ENCODE data around the gene TYMP. TPM values are rescaled to one million over a fixed set of nuclear protein-coding genes. Genes with fewer than 3 reads are reported as not detected.

TYMP gene
- total RNA-seq, 6 experiments from 2014 or later = 30.6 to 223 (median 88.2) TPM

DNA sequence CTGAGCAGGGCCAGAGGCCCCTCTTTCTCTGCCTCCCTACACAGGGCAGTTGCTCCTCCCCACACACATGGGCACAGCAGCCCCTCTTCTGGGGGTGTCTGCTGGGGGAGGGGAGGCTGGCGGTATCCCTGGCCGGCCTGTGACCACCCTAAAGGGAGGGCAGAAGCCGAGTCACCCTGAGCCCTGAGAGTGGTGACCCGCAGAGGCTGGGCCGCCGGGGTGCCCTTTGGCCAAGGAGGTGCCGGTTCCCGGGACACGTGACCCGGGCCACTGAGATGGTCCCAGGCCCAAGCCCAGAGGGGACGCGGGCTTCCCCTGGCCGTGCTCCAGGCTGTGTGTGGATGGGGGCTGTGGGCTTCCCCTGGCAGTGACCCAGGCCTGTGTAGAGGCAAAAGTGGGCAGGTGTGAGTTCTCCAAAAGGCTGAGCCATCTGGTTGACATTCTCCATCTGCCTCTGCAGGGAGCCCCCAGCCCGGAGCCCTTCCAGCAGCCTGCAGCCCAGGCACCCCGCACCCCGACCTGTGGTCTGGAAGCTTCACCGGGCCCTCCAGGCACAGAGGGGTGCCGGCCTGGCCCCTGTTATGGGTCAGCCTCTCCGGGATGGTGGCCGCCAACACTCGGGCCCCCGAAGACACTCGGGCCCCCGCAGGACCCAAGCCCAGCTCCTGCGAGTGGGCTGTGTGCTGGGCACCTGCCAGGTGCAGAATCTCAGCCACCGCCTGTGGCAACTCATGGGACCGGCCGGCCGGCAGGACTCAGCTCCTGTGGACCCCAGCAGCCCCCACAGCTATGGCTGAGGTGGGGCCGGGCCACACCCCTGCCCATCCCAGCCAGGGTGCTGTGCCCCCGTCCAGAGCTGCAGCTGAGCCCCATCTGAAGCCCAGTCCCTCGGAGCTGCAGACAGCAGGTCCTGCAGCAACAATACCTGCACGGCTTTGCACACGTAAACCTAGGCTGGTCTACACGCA is 47.4 kb downstream of the TYMP start:
- ATAC-seq = peak; percentile 23 to 64 (median 40)
- peaks cover 0 to 11% (median 1%) of the 10 kb centered on the region in 4 donors for H3K4me1 ChIP-seq
- no peaks in the 10 kb centered on the region for H3K9me3 ChIP-seq
- 44% methylated on average over 7 of the region's 35 CpGs for WGBS (ENCODE audit: insufficient coverage, low coverage, low lambda C conversion rate, missing lambda C conversion rate)
- H3K27ac ChIP-seq = no peak overlapping the region
- no peak for TF ChIP-seq POLR2A (IDR thresholded peaks at IDR 0.05)
- TF ChIP-seq, protein P1, sequence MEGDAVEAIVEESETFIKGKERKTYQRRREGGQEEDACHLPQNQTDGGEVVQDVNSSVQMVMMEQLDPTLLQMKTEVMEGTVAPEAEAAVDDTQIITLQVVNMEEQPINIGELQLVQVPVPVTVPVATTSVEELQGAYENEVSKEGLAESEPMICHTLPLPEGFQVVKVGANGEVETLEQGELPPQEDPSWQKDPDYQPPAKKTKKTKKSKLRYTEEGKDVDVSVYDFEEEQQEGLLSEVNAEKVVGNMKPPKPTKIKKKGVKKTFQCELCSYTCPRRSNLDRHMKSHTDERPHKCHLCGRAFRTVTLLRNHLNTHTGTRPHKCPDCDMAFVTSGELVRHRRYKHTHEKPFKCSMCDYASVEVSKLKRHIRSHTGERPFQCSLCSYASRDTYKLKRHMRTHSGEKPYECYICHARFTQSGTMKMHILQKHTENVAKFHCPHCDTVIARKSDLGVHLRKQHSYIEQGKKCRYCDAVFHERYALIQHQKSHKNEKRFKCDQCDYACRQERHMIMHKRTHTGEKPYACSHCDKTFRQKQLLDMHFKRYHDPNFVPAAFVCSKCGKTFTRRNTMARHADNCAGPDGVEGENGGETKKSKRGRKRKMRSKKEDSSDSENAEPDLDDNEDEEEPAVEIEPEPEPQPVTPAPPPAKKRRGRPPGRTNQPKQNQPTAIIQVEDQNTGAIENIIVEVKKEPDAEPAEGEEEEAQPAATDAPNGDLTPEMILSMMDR (IDR thresholded peaks at IDR 0.05) = no peak
- peak overlapping the region; percentile 45 to 53 (median 52) for H3K4me3 ChIP-seq
- no peaks in the 10 kb centered on the region for H3K27me3 ChIP-seq
- H3K36me3 ChIP-seq = no peaks in the 10 kb centered on the region
- intact Hi-C loops (cut with DNase I) = loop anchor here in 1 of 2 donors (10.0 kb wide), 1 partner anchor 238 kb away; the partner anchor contains the start of gene TUBGCP6
- no peak for DNase-seq

DNA sequence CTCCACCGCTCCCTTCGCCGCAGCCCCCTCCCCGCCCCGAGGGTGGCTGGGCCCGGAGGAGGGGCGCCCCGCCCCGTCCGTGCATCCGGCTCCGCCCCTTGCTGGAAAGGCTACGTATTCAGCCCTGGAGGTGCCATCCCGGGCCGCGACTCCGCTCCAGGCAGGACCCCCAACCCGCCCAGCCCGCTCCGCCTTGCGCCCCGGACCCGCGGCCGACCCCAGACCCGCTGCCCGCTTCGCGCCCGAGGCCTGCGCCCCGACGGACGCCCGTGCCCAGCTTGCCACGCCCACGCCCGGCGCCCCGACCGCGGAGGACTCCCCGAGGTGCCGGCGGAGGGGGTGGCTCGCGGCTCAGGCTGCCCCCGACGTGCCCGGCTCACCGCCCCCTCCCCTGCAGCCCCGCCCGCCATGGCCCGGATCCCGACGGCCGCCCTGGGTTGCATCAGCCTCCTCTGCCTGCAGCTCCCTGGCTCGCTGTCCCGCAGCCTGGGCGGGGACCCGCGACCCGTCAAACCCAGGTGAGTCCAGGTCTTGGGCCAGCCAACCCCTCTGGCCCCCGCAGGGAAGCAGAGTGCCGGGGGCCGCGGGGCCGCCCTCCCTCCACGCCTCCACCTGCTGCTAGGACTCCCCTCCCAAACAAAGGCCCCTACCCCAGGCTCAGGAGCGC is 48.2 kb downstream of the TYMP start, which contains the start of gene ADM2:
Gene ADM2, plus strand, starts transcription at position 104 of the 667 bp plus-strand sequence. Its CDS starts 305 bp downstream, at position 409.
- peak in 1 of 3 donors; percentile 65 for DNase-seq
- Histone ChIP-seq H3K27me3 (no peaks in the 10 kb centered on the region), H3K4me3 (peak within 1 kb of the TSS; percentile 45 to 53 (median 52))

DNA sequence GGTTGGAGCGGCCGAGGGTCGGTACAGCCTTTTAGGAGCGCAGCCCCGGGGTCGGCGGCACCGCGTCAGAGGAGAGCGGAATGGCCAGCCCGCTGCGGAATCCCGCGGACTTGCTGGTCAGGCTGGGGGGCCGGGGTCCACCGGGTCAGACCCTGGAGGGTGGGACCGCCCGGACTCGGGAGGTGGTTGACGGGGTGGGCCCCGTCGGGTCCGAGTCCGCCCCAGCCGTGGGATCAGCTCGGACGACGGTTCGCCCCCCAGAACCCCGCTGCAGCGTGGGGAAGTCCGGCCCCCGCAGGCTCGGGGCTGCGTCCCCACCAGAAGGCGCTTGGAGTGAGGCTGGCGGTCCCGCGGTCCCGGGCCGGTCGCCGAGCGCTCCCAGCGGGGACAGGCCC is 48.8 kb downstream of the TYMP start:
- Histone ChIP-seq H3K27ac (no peak overlapping the region), H3K36me3 (no peaks in the 10 kb centered on the region), H3K9me3 (no peaks in the 10 kb centered on the region), H3K4me3 (peak overlapping the region; percentile 45 to 53 (median 52)), H3K4me1 (peaks cover 0 to 11% (median 1%) of the 10 kb centered on the region in 4 donors), H3K27me3 (no peaks in the 10 kb centered on the region)
- TF ChIP-seq, protein P1 (IDR thresholded peaks at IDR 0.05) = no peak
- no peak for TF ChIP-seq POLR2A (IDR thresholded peaks at IDR 0.05)
- WGBS (ENCODE audit: insufficient coverage, low coverage, low lambda C conversion rate, missing lambda C conversion rate) = no CpG with 5 or more reads among the region's 45 CpGs
- ATAC-seq (no peak), DNase-seq (no peak)
- intact Hi-C loops (cut with DNase I) = loop anchor here in 1 of 2 donors (10.0 kb wide), 1 partner anchor 236 kb away; the partner anchor contains the start of gene TUBGCP6

More for the DNA sequence above, 48.2 kb downstream of the TYMP start, which contains the start of gene ADM2:
- ATAC-seq = peak; percentile 53 to 74 (median 58)
- peaks cover 0 to 11% (median 1%) of the 10 kb centered on the region in 4 donors for H3K4me1 ChIP-seq
- H3K9me3 ChIP-seq = no peaks in the 10 kb centered on the region
- TF ChIP-seq, protein P1 (IDR thresholded peaks at IDR 0.05) = no peak
- TF ChIP-seq POLR2A (IDR thresholded peaks at IDR 0.05) = peak; percentile 22
- WGBS (ENCODE audit: insufficient coverage, low coverage, low lambda C conversion rate, missing lambda C conversion rate) = 0% methylated on average over 2 of the region's 70 CpGs
- H3K27ac ChIP-seq = no peak within 1 kb of the TSS
- intact Hi-C loops (cut with DNase I) = loop anchor here in 1 of 2 donors (10.0 kb wide), 1 partner anchor 237 kb away; the partner anchor contains the start of gene TUBGCP6
- H3K36me3 ChIP-seq = no peaks in the 10 kb centered on the region

DNA sequence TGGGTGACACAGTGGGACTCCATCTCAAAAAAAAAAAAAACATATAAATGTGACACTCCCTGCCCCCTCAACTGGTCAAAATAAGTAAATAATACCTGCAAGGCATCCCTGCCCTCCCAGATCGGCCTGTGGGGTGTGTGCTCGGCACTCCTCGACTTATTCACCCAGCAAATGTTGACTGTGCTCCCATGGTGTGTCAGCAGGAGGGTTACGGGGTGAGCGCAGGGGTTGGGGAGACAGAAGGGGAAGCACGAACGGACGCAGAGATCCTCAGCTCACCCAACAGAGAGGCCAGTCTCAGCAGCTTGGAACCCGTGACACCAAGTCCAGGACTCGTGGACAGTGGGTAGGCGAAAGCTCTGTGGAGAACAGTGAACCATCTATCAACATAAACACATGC is 50.1 kb downstream of the TYMP start:
- Histone ChIP-seq H3K27ac (no peak overlapping the region), H3K9me3 (no peaks in the 10 kb centered on the region), H3K27me3 (no peaks in the 10 kb centered on the region), H3K36me3 (no peaks in the 10 kb centered on the region), H3K4me1 (peaks cover 0 to 15% (median 0%) of the 10 kb centered on the region in 4 donors), H3K4me3 (no peak overlapping the region)
- no peak for DNase-seq
- ATAC-seq = no peak
- intact Hi-C loops (cut with DNase I) = loop anchor here in 1 of 2 donors (10.0 kb wide), 1 partner anchor 235 kb away; the partner anchor contains the start of gene TUBGCP6
- WGBS (ENCODE audit: insufficient coverage, low coverage, low lambda C conversion rate, missing lambda C conversion rate) = 40% methylated on average over 1 of the region's 11 CpGs
- no peak for TF ChIP-seq POLR2A (IDR thresholded peaks at IDR 0.05)
- TF ChIP-seq, protein P1 (IDR thresholded peaks at IDR 0.05) = no peak
